Daoy (cell line): ENCODE measurements around the gene FOXN3. TPM values are rescaled to one million over a fixed set of nuclear protein-coding genes. Genes with fewer than 3 reads are reported as not detected.
A peak's percentile ranks its signal among the peaks of the same experiment; 100 is the strongest.

Experiments
- DNase-seq: peaks from one replicate; pipeline ENCODE4 v3.0.0-alpha.2; 2015; ENCODE audit warnings: low read depth
- total RNA-seq: library from RNA; depleted of rRNA; stranded (reverse); fragments of >200 nt; shearing (Covaris generic); gene quantifications from 2 replicates; pipeline ENCODE4 v1.2.3, GENCODE V29; 2014

Gene FOXN3
- total RNA-seq, 1 experiment from 2014 or later = 17.7 TPM

- DNase-seq = no peak
These were observed 85.0 kb downstream of the FOXN3 start for GRCh38 chr14:89332031-89332430.

DNA sequence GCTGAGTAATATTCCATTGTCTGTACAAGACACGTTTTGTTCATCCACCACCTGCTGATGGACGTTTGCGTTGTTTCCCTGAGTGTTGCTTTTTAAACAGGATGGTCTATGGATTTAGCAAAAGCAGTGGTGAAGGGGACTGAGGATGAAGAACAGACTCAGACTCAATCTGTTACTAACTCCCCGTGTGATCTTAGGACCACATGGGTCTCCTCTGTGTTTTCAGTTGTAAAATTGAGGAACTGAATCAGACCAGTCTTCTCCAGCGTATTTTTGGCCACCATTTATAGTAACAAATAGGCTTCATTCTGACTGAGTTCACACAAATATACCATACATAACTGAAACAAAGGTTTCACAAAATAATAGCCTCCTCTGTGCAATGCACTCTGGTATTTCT is 85.6 kb downstream of the FOXN3 start:
- DNase-seq = no peak

GRCh38 chr14:89330236-89331002 is 86.6 kb downstream of the FOXN3 start:
- peak; percentile 82 for DNase-seq

DNA sequence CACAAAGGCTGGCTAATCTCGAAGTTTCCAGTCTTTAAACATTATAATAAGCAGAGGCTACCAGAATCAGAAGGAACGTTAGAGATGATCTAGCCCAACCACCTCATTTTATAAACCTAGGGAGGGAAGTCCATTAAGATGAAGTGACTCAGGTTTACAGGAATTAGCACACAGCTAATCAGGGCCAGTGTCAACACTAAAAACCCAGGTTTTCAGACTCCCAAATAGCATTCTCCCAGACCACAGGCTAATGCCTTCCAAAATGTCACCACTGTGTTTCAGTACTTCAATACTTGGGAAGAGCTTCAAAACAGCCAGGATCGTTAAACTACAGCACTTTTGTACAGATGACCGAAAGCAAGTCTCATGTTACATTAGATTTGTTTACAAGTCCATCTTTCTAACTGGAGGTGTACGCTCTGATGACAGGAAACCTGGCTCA is 89.2 kb downstream of the FOXN3 start:
- peak; percentile 54 for DNase-seq

GRCh38 chr14:89325959-89326358 is 91.1 kb downstream of the FOXN3 start:
- DNase-seq = no peak

DNA sequence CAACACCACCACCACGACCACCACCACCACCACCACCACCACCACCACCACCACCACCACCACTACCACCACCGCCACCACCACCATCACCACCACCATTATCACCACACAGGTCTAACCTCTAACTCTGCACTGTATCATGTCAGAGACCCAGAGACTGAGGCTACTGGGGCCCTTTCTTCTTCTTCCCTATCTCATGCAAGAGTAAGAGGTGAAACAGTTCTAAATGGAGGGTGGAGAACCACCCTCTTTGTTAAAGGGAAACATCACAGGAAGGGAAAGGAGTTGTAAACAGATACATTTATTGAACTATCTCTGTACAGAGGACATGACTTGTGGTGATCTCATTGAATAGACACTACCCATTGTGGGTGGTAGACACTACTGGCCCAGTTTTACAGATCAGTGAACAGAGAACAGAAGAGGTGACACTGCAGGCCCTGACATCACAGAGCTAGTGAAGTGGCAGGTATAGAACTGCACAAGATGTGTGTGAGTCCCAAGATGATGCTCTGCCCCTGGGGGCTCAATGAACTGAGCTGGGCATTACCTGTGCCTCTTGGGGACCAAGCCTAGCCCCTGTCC is 91.6 kb downstream of the FOXN3 start:
- no peak for DNase-seq

GRCh38 chr14:89324501-89325298 is 92.3 kb downstream of the FOXN3 start:
- DNase-seq = no peak

DNA sequence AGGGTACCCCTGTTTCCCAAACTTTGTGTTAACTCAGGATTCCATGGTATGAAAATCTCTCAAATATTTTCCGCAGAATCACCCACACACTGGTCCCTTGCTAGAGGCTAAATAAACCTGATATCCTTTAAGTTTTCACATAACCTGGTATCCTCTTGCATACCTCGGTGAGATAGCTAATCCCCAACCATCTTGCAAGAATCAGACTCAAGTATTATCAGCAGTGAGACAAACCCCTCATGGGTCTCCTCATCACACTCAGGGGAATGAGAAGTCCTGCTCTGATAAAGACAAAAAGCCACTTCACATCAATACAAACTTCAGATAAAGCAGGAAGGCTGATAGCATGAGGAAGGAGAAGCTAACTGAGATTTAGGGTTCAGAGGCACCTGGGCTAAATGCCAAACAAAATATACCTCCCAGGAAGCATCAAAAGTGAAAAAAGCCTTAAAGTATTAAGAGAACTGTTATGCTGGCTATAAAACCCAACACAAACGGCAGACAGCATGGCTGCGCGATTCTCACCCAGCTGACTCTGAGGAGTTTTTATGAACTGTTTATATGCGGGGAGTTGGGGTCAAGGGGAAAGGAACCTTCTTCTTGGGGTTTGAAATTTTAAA is 96.5 kb downstream of the FOXN3 start:
- DNase-seq = peak; percentile 16

GRCh38 chr14:89319687-89320086 is 97.3 kb downstream of the FOXN3 start:
- no peak for DNase-seq

- no peak for DNase-seq
These were observed 99.9 kb downstream of the FOXN3 start for GRCh38 chr14:89317051-89317691.

DNA sequence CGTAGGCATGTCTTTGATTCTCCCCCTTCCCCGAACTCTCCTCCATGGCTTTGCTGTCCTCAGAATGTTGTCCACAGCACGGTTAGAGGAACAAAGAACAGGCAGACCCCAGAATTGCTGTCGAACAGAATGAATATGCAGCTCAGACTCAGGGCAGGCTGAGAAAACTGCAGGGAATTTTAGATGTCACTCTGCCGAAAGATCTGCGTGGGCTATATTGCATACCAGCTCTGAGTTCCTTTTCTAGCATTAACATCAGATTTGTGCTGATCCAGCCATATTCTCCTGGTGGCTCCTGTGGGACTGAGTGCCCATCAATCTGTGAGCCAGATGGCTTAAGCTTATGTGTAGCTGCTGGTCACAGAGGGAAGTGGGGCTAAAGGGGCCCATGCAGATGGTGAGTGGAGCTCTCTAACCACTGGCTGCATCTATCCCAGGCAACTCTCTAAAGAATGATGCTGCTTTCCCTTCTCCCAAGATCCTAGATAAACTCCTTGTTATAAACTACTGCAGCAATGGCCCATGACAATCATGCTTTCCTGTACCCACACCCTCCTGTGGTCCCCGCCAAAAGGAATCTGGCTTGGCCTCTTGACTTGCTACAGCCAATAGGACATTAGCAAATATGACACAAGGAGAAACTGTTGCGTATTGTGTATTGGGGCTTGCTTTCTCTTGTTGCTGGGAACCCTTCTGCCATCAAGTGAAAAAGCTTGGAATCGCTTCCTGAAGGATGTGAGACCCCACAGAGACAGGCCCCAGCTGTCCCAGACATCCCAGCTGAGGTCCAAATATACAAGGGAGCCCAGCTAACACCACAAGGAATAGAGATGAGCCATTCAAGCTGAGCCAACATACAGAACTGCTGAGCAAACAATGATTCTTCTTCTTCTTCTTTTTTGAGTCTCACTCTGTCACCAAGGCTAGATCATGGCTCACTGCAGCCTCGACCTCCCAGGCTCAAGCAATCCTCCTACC is 101.3 kb downstream of the FOXN3 start:
- DNase-seq = no peak

- DNase-seq = no peak
These were observed 102.8 kb downstream of the FOXN3 start for GRCh38 chr14:89314274-89314673.

DNA sequence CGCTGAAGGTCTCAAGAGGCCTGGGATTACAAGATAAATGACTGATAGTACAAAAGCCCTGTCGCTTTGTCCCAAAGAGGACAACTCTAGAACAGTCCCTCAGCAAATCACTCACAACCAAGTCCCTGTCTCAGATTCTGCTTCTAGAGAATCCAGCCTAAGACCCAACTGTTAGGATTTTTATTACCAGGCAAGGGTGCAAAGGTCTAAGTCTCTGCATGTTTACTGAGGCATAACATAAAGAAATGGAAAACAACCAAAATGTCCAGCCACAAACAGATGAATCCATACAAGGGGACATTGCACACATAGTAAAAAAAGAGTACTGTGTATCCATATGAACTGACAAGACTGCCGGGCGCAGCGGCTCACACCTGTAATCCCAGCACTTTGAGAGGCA is 104.1 kb downstream of the FOXN3 start:
- DNase-seq = no peak

DNA sequence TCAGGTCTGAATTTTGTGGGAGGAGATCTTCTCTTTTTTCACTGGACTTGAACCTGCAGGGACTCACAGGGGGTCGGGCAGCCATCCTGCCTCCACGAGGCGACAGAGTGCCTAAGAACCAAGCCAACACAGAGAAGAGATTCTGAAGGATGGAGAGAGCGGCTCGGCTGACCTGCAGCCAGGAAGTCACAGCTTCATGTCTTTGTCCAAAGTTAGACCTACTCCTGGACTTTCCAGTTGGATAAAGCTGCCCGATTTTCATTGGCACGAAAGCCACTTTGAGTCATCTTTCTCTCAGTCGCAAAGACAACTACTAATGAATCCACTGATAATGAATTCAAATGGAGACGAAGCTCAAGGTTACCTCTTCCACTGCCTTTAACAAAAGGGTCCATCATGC is 106.8 kb downstream of the FOXN3 start:
- DNase-seq = no peak

DNA sequence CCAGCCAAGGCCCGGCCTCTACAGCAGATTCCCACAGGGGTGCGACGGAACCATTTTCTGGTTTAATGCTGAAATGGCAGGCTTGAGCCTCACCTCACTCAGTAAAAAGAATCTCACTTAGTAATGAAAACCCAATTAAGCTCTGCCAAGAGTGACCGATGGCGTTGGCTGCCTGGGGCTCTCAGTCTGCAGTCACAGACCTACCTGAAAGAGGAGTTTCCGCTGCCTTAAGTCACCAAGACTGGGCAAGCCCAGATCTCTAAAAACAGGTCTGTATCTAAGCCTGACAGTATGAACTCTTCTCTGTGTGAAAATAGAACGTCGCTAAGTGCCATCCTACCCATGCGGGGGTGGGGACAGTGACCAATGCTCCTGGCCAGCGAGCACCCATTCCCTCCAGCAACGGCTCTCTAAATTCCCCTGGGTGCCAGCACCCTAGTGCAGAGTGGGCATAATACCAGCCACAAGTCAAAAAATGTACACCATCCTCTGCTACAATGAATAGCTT is 107.3 kb downstream of the FOXN3 start:
- no peak for DNase-seq

- DNase-seq = no peak
These were observed 108.6 kb downstream of the FOXN3 start for GRCh38 chr14:89308232-89308959.

DNA sequence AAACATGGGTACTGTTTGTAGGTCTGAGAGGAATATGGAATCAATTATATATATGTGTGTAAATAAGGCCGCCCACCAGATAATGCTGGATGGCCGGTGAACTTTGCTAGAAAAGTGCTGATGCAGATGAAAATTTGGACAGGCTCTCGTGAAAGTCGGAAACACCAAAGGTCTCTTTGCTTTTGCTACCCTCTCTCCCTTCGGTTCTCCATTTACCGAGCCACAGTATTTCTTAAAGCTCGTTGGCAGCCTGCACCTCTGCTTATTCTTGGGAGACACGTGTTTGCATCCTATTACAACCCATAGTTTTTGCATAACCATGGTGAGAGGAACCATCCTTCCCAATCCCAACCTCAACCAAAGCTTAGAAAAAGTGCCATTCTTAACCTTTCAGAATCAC is 109.6 kb downstream of the FOXN3 start:
- no peak for DNase-seq

- DNase-seq = peak; percentile 41
These were observed 111.9 kb downstream of the FOXN3 start for GRCh38 chr14:89304972-89305703.

DNA sequence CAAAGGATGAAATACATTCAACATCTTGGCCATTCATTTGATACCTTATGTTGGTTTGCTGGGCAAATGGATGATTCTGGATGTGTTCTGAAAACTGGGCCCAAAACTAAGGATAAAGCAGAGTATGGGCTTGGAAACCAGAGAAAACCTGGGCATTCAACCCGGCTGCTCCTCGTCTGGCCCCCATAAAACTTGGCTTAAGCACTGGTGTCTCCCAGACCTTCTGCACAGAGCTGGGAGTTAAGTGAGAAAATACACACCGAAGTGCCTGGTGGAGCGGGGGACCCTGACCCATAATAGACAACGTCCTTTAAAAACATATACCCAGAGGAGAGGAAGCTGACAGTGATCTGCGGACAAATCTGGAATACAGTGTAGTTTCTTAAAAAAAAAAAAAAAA is 112.5 kb downstream of the FOXN3 start:
- peak; percentile 12 for DNase-seq
